ENCODE data around the gene GOLGA1.

Gene GOLGA1

GRCh38 chr9:124860582-124861341 lies 80.1 kb downstream of the GOLGA1 start:
- no peak for DNase-seq

DNA sequence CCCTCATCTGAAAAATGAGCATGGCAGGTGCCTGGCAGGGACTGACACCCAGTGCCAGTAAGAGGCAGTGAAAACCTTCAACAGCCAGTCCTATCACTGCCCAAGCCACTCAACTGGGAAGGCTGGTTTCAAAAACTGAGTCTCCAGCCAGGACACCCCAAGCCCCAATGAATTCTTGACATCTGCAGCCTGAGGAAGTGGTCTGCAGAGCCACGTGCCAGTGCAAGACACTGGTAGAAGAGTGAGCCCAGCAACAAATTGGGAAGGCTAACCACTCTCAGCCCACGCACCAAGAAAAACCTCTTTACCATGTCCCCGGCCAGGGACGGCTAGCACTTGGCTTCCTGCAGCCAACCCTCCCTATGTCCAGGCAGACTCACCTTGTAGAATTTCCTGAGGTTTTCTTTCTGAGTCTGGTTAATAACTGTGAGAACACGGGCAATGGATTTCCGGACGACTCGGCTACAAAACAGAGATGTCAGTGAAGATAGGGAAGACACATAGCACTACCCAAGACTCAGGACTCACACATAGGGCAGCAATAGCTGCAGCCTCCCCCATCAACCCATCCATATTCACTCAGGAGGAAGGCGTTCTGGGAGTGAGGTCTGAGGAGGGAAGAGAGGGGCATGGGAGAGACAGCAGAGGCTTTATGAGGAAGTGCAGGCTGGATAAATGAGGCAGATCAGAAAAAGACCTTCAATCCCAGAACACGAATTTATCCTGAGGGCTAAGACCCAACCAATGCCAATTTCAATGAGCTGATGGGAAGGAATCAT lies 80.9 kb downstream of the GOLGA1 start:
- no peak for TF ChIP-seq CTCF (IDR thresholded peaks at IDR 0.05)
- Mint-ChIP-seq H3K27ac (peak overlapping the region; percentile 99), H3K4me1 (peaks cover 43% of the 10 kb centered on the region), H3K9me3 (no peaks in the 10 kb centered on the region), H3K27me3 (ENCODE audit: low read depth, poor library complexity) (peaks cover 2% of the 10 kb centered on the region), H3K36me3 (ENCODE audit: low read depth) (peaks cover 36% of the 10 kb centered on the region), H3K4me3 (peak overlapping the region; percentile 92)
- no peak for DNase-seq

More at GRCh38 chr9:124860582-124861341, 80.1 kb downstream of the GOLGA1 start:
- peak overlapping the region; percentile 99 for H3K27ac Mint-ChIP-seq
- H3K27me3 Mint-ChIP-seq (ENCODE audit: low read depth, poor library complexity): peaks cover 6% of the 10 kb centered on the region
- H3K4me1 Mint-ChIP-seq: peaks cover 40% of the 10 kb centered on the region
- peak overlapping the region; percentile 92 for H3K4me3 Mint-ChIP-seq
- no peak for TF ChIP-seq CTCF (IDR thresholded peaks at IDR 0.05)
- H3K36me3 Mint-ChIP-seq (ENCODE audit: low read depth): peaks cover 36% of the 10 kb centered on the region
- H3K9me3 Mint-ChIP-seq: no peaks in the 10 kb centered on the region

GRCh38 chr9:124858330-124859046 lies 82.4 kb downstream of the GOLGA1 start:
- DNase-seq: no peak
- Mint-ChIP-seq H3K9me3 (no peaks in the 10 kb centered on the region), H3K27ac (peak overlapping the region; percentile 59), H3K4me3 (no peak overlapping the region), H3K36me3 (ENCODE audit: low read depth) (peaks cover 36% of the 10 kb centered on the region), H3K4me1 (peaks cover 40% of the 10 kb centered on the region), H3K27me3 (ENCODE audit: low read depth, poor library complexity) (no peaks in the 10 kb centered on the region)
- no peak for TF ChIP-seq CTCF (IDR thresholded peaks at IDR 0.05)

GRCh38 chr9:124857533-124858162 lies 83.2 kb downstream of the GOLGA1 start:
- H3K9me3 Mint-ChIP-seq: no peaks in the 10 kb centered on the region
- TF ChIP-seq CTCF (IDR thresholded peaks at IDR 0.05): no peak
- H3K4me3 Mint-ChIP-seq: no peak overlapping the region
- no peak for DNase-seq
- H3K27ac Mint-ChIP-seq: peak overlapping the region; percentile 93
- peaks cover 39% of the 10 kb centered on the region for H3K4me1 Mint-ChIP-seq
- peaks cover 36% of the 10 kb centered on the region for H3K36me3 Mint-ChIP-seq (ENCODE audit: low read depth)
- H3K27me3 Mint-ChIP-seq (ENCODE audit: low read depth, poor library complexity): no peaks in the 10 kb centered on the region

DNA sequence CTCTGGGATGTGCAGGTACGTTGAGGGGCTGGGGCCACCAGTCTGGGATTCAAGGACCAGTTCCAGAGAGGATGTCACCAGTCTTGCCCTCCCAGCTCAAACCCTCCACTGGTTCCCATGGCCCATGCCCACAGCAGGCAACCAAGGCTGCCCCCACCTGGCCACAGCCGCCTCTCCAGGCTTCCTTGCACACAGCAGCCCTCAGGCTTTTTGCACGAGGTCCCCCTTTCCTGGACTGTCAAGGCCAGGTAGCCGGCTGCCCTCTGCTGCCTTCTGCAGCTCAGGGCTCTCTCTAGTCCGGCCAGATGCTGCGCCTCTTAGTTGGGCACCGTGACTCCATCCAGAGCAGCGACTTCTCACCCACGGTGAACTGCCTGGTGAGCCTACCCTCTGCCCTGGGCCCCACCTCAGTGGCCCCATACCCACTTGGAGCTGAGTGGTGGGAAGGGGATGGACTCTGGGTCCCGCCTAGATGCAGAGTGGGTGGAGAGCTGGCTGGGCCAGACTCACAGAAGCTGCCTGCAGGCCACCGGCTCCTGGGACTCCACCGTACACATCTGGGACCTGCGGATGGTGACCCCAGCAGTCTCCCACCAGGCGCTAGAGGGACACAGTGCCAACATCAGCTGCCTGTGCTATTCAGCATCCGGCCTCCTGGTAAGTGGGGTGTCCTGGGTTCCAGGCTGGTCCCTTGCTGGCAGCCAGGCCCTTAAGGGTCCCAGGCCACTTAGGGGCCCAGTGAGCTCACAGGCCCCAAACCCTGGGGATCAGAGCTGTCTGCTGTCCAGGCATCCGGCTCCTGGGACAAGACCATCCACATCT lies 84.7 kb downstream of the GOLGA1 start:
- H3K4me3 Mint-ChIP-seq: no peak overlapping the region
- no peak for TF ChIP-seq CTCF (IDR thresholded peaks at IDR 0.05)
- peaks cover 36% of the 10 kb centered on the region for H3K4me1 Mint-ChIP-seq
- H3K27ac Mint-ChIP-seq: no peak overlapping the region
- H3K9me3 Mint-ChIP-seq: no peaks in the 10 kb centered on the region
- H3K27me3 Mint-ChIP-seq (ENCODE audit: low read depth, poor library complexity): no peaks in the 10 kb centered on the region
- peaks cover 33% of the 10 kb centered on the region for H3K36me3 Mint-ChIP-seq (ENCODE audit: low read depth)
- DNase-seq: peak; percentile 50
